Activated T-cell treated with anti-CD3 and anti-CD28 coated beads, Interleukin-2, amount 50 U/mL, for 24 hours (primary cell): Measurements from ENCODE around the gene PRPSAP2.
"Not testable (repeated sequence)": the region's sequence is repeated elsewhere in the genome, so short reads cannot be mapped to it uniquely, and the experiment has no call there.

Experiments
- DNase-seq: peaks from one replicate; pipeline ENCODE4 v3.0.0-alpha.2; 2020
- H3K27ac Mint-ChIP-seq: 2 replicates; pipeline ENCODE4 v1.8.0; 2020; ENCODE audit warnings: mild to moderate bottlenecking, mixed read lengths
- H3K27me3 Mint-ChIP-seq: 2 replicates; pipeline ENCODE4 v1.8.0; 2020; ENCODE audit warnings: mixed read lengths
- H3K36me3 Mint-ChIP-seq: 2 replicates; pipeline ENCODE4 v1.8.0; 2020; ENCODE audit warnings: low read depth, mixed read lengths
- H3K4me1 Mint-ChIP-seq: 2 replicates; pipeline ENCODE4 v1.8.0; 2020; ENCODE audit warnings: low read depth, mixed read lengths
- H3K4me3 Mint-ChIP-seq: 2 replicates; pipeline ENCODE4 v1.8.0; 2020; ENCODE audit warnings: mild to moderate bottlenecking, moderate library complexity, mixed read lengths
- H3K9me3 Mint-ChIP-seq: 2 replicates; pipeline ENCODE4 v1.8.0; 2020; ENCODE audit warnings: mixed read lengths

PRPSAP2 gene

GRCh38 chr17:18916816-18917500, 59.0 kb downstream of the PRPSAP2 start:
- Mint-ChIP-seq H3K4me3 (no peak overlapping the region), H3K4me1 (peaks cover 44% of the 10 kb centered on the region), H3K36me3 (peaks cover 68% of the 10 kb centered on the region), H3K27ac (peak overlapping the region; percentile 3), H3K27me3 (no peaks in the 10 kb centered on the region), H3K9me3 (no peaks in the 10 kb centered on the region)
- no peak for DNase-seq

- Mint-ChIP-seq H3K27ac (peak overlapping the region; percentile 32), H3K9me3 (no peaks in the 10 kb centered on the region), H3K4me3 (no peak overlapping the region), H3K4me1 (peaks cover 49% of the 10 kb centered on the region), H3K27me3 (no peaks in the 10 kb centered on the region), H3K36me3 (peaks cover 67% of the 10 kb centered on the region)
- DNase-seq = no peak
Measured at GRCh38 chr17:18917506-18918032, 59.6 kb downstream of the PRPSAP2 start.

GRCh38 chr17:18919963-18920362, 62.0 kb downstream of the PRPSAP2 start:
- Mint-ChIP-seq H3K36me3 (peaks cover 61% of the 10 kb centered on the region), H3K9me3 (no peaks in the 10 kb centered on the region)

GRCh38 chr17:18920911-18921441, 63.0 kb downstream of the PRPSAP2 start:
- DNase-seq = no peak
- peak overlapping the region; percentile 52 for H3K4me3 Mint-ChIP-seq
- H3K27me3 Mint-ChIP-seq = no peaks in the 10 kb centered on the region
- H3K9me3 Mint-ChIP-seq = no peaks in the 10 kb centered on the region
- peak overlapping the region; percentile 92 for H3K27ac Mint-ChIP-seq
- peaks cover 66% of the 10 kb centered on the region for H3K4me1 Mint-ChIP-seq
- H3K36me3 Mint-ChIP-seq = peaks cover 58% of the 10 kb centered on the region

More at GRCh38 chr17:18919963-18920362, 62.0 kb downstream of the PRPSAP2 start:
- H3K4me3 Mint-ChIP-seq = no peak overlapping the region
- H3K27ac Mint-ChIP-seq = peak overlapping the region; percentile 65
- peaks cover 57% of the 10 kb centered on the region for H3K4me1 Mint-ChIP-seq
- H3K27me3 Mint-ChIP-seq = no peaks in the 10 kb centered on the region
- no peak for DNase-seq

GRCh38 chr17:18921485-18921884, 63.6 kb downstream of the PRPSAP2 start:
- Mint-ChIP-seq H3K4me3 (peak overlapping the region; percentile 52), H3K36me3 (peaks cover 55% of the 10 kb centered on the region), H3K27ac (peak overlapping the region; percentile 92), H3K27me3 (no peaks in the 10 kb centered on the region), H3K4me1 (peaks cover 69% of the 10 kb centered on the region), H3K9me3 (no peaks in the 10 kb centered on the region)
- no peak for DNase-seq

- peak overlapping the region; percentile 92 for H3K27ac Mint-ChIP-seq
- peaks cover 54% of the 10 kb centered on the region for H3K36me3 Mint-ChIP-seq
- DNase-seq = no peak
- peak overlapping the region; percentile 52 for H3K4me3 Mint-ChIP-seq
- no peaks in the 10 kb centered on the region for H3K9me3 Mint-ChIP-seq
- no peaks in the 10 kb centered on the region for H3K27me3 Mint-ChIP-seq
- H3K4me1 Mint-ChIP-seq = peaks cover 67% of the 10 kb centered on the region
Measured at GRCh38 chr17:18921912-18922451, 64.1 kb downstream of the PRPSAP2 start.

- Mint-ChIP-seq H3K4me1 (peaks cover 63% of the 10 kb centered on the region), H3K27ac (peak overlapping the region; percentile 92)
- not testable (repeated sequence) for DNase-seq
Measured at GRCh38 chr17:18922596-18922995, 64.7 kb downstream of the PRPSAP2 start.

GRCh38 chr17:18925187-18925586, 67.3 kb downstream of the PRPSAP2 start:
- Mint-ChIP-seq H3K36me3 (peaks cover 53% of the 10 kb centered on the region), H3K9me3 (no peaks in the 10 kb centered on the region), H3K27ac (peak overlapping the region; percentile 51), H3K4me1 (peaks cover 43% of the 10 kb centered on the region), H3K4me3 (no peak overlapping the region), H3K27me3 (no peaks in the 10 kb centered on the region)
- DNase-seq = no peak

More at GRCh38 chr17:18922596-18922995, 64.7 kb downstream of the PRPSAP2 start:
- not testable (repeated sequence) for H3K27me3 Mint-ChIP-seq, H3K9me3 Mint-ChIP-seq, H3K4me3 Mint-ChIP-seq
- peaks cover 55% of the 10 kb centered on the region for H3K36me3 Mint-ChIP-seq

- Mint-ChIP-seq H3K27ac (no peak overlapping the region), H3K27me3 (no peaks in the 10 kb centered on the region), H3K9me3 (no peaks in the 10 kb centered on the region), H3K4me1 (peaks cover 36% of the 10 kb centered on the region), H3K36me3 (peaks cover 66% of the 10 kb centered on the region), H3K4me3 (no peak overlapping the region)
- no peak for DNase-seq
Measured at GRCh38 chr17:18928628-18929125, 70.7 kb downstream of the PRPSAP2 start.

GRCh38 chr17:18932360-18933055, 74.6 kb downstream of the PRPSAP2 start:
- Mint-ChIP-seq H3K4me1 (peaks cover 20% of the 10 kb centered on the region), H3K9me3 (no peaks in the 10 kb centered on the region), H3K36me3 (peaks cover 41% of the 10 kb centered on the region), H3K27me3 (no peaks in the 10 kb centered on the region), H3K4me3 (no peak overlapping the region), H3K27ac (peak overlapping the region; percentile 30)
- DNase-seq = no peak

GRCh38 chr17:18933102-18934058, 75.4 kb downstream of the PRPSAP2 start:
- Mint-ChIP-seq H3K27me3 (no peaks in the 10 kb centered on the region), H3K36me3 (peaks cover 38% of the 10 kb centered on the region), H3K4me3 (no peak overlapping the region), H3K27ac (peak overlapping the region; percentile 30), H3K4me1 (peaks cover 20% of the 10 kb centered on the region), H3K9me3 (no peaks in the 10 kb centered on the region)
- DNase-seq = no peak

GRCh38 chr17:18937981-18938691, 80.2 kb downstream of the PRPSAP2 start:
- no peaks in the 10 kb centered on the region for H3K27me3 Mint-ChIP-seq
- H3K9me3 Mint-ChIP-seq = no peaks in the 10 kb centered on the region
- H3K36me3 Mint-ChIP-seq = no peaks in the 10 kb centered on the region
- no peak overlapping the region for H3K27ac Mint-ChIP-seq
- no peak for DNase-seq
- H3K4me1 Mint-ChIP-seq = peaks cover 7% of the 10 kb centered on the region
- H3K4me3 Mint-ChIP-seq = no peak overlapping the region

- no peaks in the 10 kb centered on the region for H3K36me3 Mint-ChIP-seq
- DNase-seq = no peak
- H3K9me3 Mint-ChIP-seq = no peaks in the 10 kb centered on the region
Measured at GRCh38 chr17:18938692-18939023, 80.7 kb downstream of the PRPSAP2 start.

More at GRCh38 chr17:18938692-18939023, 80.7 kb downstream of the PRPSAP2 start:
- no peak overlapping the region for H3K4me3 Mint-ChIP-seq
- peaks cover 2% of the 10 kb centered on the region for H3K4me1 Mint-ChIP-seq
- H3K27ac Mint-ChIP-seq = no peak overlapping the region
- no peaks in the 10 kb centered on the region for H3K27me3 Mint-ChIP-seq
